ENCODE results near the gene GOLGA8N. TPM values are rescaled to one million over a fixed set of nuclear protein-coding genes. Genes with fewer than 3 reads are reported as not detected.
"Not testable (repeated sequence)": the region's sequence is repeated elsewhere in the genome, so short reads cannot be mapped to it uniquely, and the experiment has no call there.

Gene GOLGA8N
- total and polyA plus RNA-seq, 2 donors (not counting 1 experiment from before 2014, with no cell fraction given): 3.7 to 7.5 TPM

GRCh38 chr15:32562198-32562597 is 31.1 kb upstream of the GOLGA8N start:
- no CpG with 5 or more reads among the region's 6 CpGs for WGBS (ENCODE audit: insufficient coverage)
- not testable (repeated sequence) for H3K9me3 Mint-ChIP-seq (ENCODE audit: insufficient read depth)

DNA sequence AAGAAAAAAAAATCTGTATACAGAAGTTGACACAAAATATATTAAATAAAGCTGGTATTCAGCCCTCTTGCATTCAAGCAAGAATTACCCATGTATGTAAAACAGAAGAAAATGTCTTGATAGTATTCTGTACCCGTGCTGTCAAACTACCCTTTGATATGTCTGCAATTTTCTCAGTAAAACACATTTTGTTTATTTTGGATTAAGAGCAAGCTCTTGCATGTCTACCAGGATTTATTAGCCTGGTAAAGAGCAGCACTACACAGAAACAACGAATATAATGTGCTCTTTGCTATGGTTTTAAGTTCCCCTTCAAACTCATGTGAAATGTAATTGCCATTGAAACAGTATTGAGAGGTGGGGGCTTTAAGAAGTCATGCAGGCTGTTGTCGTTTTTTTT is 24.3 kb upstream of the GOLGA8N start:
- H4K20me1 ChIP-seq (ENCODE audit: control insufficient read depth, insufficient read depth, low read length, poor library complexity, severe bottlenecking); H3K27ac Mint-ChIP-seq; H3K36me3 ChIP-seq (replicated peaks in 1 of 2; ENCODE audit: control extremely low read depth in 1 of 2, control insufficient read depth in 1 of 2, extremely low read depth in 1 of 2, insufficient read depth in 2 of 2, low read length in 1 of 2); intact Hi-C loops (cut with micrococcal nuclease); H3K4me1 ChIP-seq (ENCODE audit: control insufficient read depth in 2 of 2, insufficient read depth in 2 of 2, low read length in 2 of 2); H3K4me1 Mint-ChIP-seq; CTCF ChIA-PET; H3K27ac ChIP-seq (ENCODE audit: low read length in 2 of 2); H3K9ac ChIP-seq (ENCODE audit: low read length); H3K4me3 ChIP-seq (ENCODE audit: control extremely low read depth in 1 of 5, extremely low read depth in 1 of 5, insufficient read depth in 1 of 5, low read depth in 2 of 5, low read length in 4 of 5); H3K9me3 ChIP-seq (ENCODE audit: control extremely low read depth in 1 of 3, control insufficient read depth in 2 of 3, insufficient read depth in 1 of 3, low read length in 2 of 3); H3K79me2 ChIP-seq (ENCODE audit: control insufficient read depth, insufficient read depth, low read length); H3K27me3 Mint-ChIP-seq; ATAC-seq (ENCODE audit: low read depth); H3K4me2 ChIP-seq (replicated peaks; ENCODE audit: low read depth, low read length, poor library complexity, severe bottlenecking); DNase-seq; H3K27me3 ChIP-seq (replicated peaks in 1 of 4; ENCODE audit: control extremely low read depth in 1 of 4, control insufficient read depth in 3 of 4, insufficient read depth in 4 of 4, low read length in 3 of 4); H3K4me3 Mint-ChIP-seq; H2AFZ ChIP-seq (ENCODE audit: insufficient read depth, low read depth, low read length, poor library complexity, severe bottlenecking); H3K9me3 Mint-ChIP-seq (ENCODE audit: insufficient read depth); POLR2A ChIA-PET: not testable (repeated sequence)
- no CpG with 5 or more reads among the region's 3 CpGs for WGBS (ENCODE audit: insufficient coverage)

More at GRCh38 chr15:32562198-32562597, 31.1 kb upstream of the GOLGA8N start:
- H3K27ac ChIP-seq (ENCODE audit: low read length in 2 of 2); H3K4me1 Mint-ChIP-seq; H3K9me3 ChIP-seq (ENCODE audit: control extremely low read depth in 1 of 3, control insufficient read depth in 2 of 3, insufficient read depth in 1 of 3, low read length in 2 of 3); DNase-seq; ATAC-seq (ENCODE audit: low read depth); POLR2A ChIA-PET; CTCF ChIA-PET; H3K4me3 ChIP-seq (ENCODE audit: control extremely low read depth in 1 of 5, extremely low read depth in 1 of 5, insufficient read depth in 1 of 5, low read depth in 2 of 5, low read length in 4 of 5); H2AFZ ChIP-seq (ENCODE audit: insufficient read depth, low read depth, low read length, poor library complexity, severe bottlenecking); H3K4me2 ChIP-seq (replicated peaks; ENCODE audit: low read depth, low read length, poor library complexity, severe bottlenecking); H3K27me3 ChIP-seq (replicated peaks in 1 of 4; ENCODE audit: control extremely low read depth in 1 of 4, control insufficient read depth in 3 of 4, insufficient read depth in 4 of 4, low read length in 3 of 4); H3K79me2 ChIP-seq (ENCODE audit: control insufficient read depth, insufficient read depth, low read length); H3K36me3 ChIP-seq (replicated peaks in 1 of 2; ENCODE audit: control extremely low read depth in 1 of 2, control insufficient read depth in 1 of 2, extremely low read depth in 1 of 2, insufficient read depth in 2 of 2, low read length in 1 of 2); H3K9ac ChIP-seq (ENCODE audit: low read length); H3K27ac Mint-ChIP-seq; H3K4me3 Mint-ChIP-seq; H3K27me3 Mint-ChIP-seq; H3K4me1 ChIP-seq (ENCODE audit: control insufficient read depth in 2 of 2, insufficient read depth in 2 of 2, low read length in 2 of 2); intact Hi-C loops (cut with micrococcal nuclease); H4K20me1 ChIP-seq (ENCODE audit: control insufficient read depth, insufficient read depth, low read length, poor library complexity, severe bottlenecking): not testable (repeated sequence)

DNA sequence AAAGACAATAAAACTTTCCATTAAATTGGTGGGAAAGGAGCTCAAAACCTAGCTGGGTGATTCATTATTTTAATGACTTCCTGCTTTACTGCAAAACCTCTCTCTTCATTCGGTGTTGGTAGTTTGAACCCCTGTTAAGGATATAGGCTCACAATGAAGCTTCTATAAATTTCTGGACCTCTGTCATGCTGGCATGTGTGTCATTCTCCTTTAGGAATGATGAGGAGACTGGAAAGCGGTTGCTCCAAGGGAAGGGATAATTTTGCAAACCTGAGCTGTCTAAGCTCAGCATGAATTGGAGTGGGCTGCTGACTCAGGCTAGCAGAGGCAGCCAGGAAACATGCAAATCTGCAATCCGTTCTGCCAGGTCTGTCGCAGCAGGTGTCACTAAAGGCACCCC is 14.8 kb upstream of the GOLGA8N start:
- Mint-ChIP-seq H3K4me3 (peak overlapping the region; percentile 71), H3K27ac (peak overlapping the region; percentile 47)
- CTCF ChIA-PET; H3K27me3 Mint-ChIP-seq; H3K9me3 ChIP-seq (ENCODE audit: control extremely low read depth in 1 of 3, control insufficient read depth in 2 of 3, insufficient read depth in 1 of 3, low read length in 2 of 3); ATAC-seq (ENCODE audit: low read depth); DNase-seq; H3K4me1 ChIP-seq (ENCODE audit: control insufficient read depth in 2 of 2, insufficient read depth in 2 of 2, low read length in 2 of 2); H3K9ac ChIP-seq (ENCODE audit: low read length); H2AFZ ChIP-seq (ENCODE audit: insufficient read depth, low read depth, low read length, poor library complexity, severe bottlenecking); H3K4me2 ChIP-seq (replicated peaks; ENCODE audit: low read depth, low read length, poor library complexity, severe bottlenecking); H3K9me3 Mint-ChIP-seq (ENCODE audit: insufficient read depth); intact Hi-C loops (cut with micrococcal nuclease); H4K20me1 ChIP-seq (ENCODE audit: control insufficient read depth, insufficient read depth, low read length, poor library complexity, severe bottlenecking); H3K27ac ChIP-seq (ENCODE audit: low read length in 2 of 2); H3K79me2 ChIP-seq (ENCODE audit: control insufficient read depth, insufficient read depth, low read length); H3K36me3 ChIP-seq (replicated peaks in 1 of 2; ENCODE audit: control extremely low read depth in 1 of 2, control insufficient read depth in 1 of 2, extremely low read depth in 1 of 2, insufficient read depth in 2 of 2, low read length in 1 of 2); POLR2A ChIA-PET; H3K4me1 Mint-ChIP-seq; H3K4me3 ChIP-seq (ENCODE audit: control extremely low read depth in 1 of 5, extremely low read depth in 1 of 5, insufficient read depth in 1 of 5, low read depth in 2 of 5, low read length in 4 of 5); H3K27me3 ChIP-seq (replicated peaks in 1 of 4; ENCODE audit: control extremely low read depth in 1 of 4, control insufficient read depth in 3 of 4, insufficient read depth in 4 of 4, low read length in 3 of 4): not testable (repeated sequence)
- no CpG with 5 or more reads among the region's 4 CpGs for WGBS (ENCODE audit: insufficient coverage)

DNA sequence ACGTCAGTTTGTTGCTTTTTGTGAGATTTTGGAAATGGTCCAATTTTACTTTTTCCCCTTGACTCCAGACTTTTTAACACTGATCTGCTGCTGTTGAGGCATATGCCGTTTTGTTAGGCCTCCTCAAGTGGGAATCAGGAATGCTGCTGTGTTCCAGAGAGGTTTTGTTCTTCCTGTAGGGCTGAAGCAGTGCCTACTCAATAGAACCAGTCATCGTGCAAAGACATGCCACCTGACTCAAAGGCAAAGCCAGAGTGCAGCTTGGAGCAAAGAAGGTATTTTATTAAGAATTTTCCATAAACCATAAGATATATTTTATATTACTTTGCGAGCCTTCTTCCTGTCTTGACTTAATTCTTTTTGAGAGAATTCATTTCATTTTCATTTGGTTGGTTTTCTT is 7.4 kb upstream of the GOLGA8N start:
- H3K27ac ChIP-seq (ENCODE audit: low read length in 2 of 2); H2AFZ ChIP-seq (ENCODE audit: insufficient read depth, low read depth, low read length, poor library complexity, severe bottlenecking); H3K9me3 ChIP-seq (ENCODE audit: control extremely low read depth in 1 of 3, control insufficient read depth in 2 of 3, insufficient read depth in 1 of 3, low read length in 2 of 3); POLR2A ChIA-PET; H3K9me3 Mint-ChIP-seq (ENCODE audit: insufficient read depth); H3K36me3 ChIP-seq (replicated peaks in 1 of 2; ENCODE audit: control extremely low read depth in 1 of 2, control insufficient read depth in 1 of 2, extremely low read depth in 1 of 2, insufficient read depth in 2 of 2, low read length in 1 of 2); H3K4me1 ChIP-seq (ENCODE audit: control insufficient read depth in 2 of 2, insufficient read depth in 2 of 2, low read length in 2 of 2); H3K27me3 Mint-ChIP-seq; H3K4me3 Mint-ChIP-seq; intact Hi-C loops (cut with micrococcal nuclease); H3K79me2 ChIP-seq (ENCODE audit: control insufficient read depth, insufficient read depth, low read length); ATAC-seq (ENCODE audit: low read depth); H3K27me3 ChIP-seq (replicated peaks in 1 of 4; ENCODE audit: control extremely low read depth in 1 of 4, control insufficient read depth in 3 of 4, insufficient read depth in 4 of 4, low read length in 3 of 4); H4K20me1 ChIP-seq (ENCODE audit: control insufficient read depth, insufficient read depth, low read length, poor library complexity, severe bottlenecking); H3K9ac ChIP-seq (ENCODE audit: low read length); H3K4me3 ChIP-seq (ENCODE audit: control extremely low read depth in 1 of 5, extremely low read depth in 1 of 5, insufficient read depth in 1 of 5, low read depth in 2 of 5, low read length in 4 of 5); H3K4me2 ChIP-seq (replicated peaks; ENCODE audit: low read depth, low read length, poor library complexity, severe bottlenecking); H3K27ac Mint-ChIP-seq; H3K4me1 Mint-ChIP-seq; DNase-seq; CTCF ChIA-PET: not testable (repeated sequence)
- WGBS (ENCODE audit: insufficient coverage): no CpG with 5 or more reads among the region's 4 CpGs

Measured in B cell (primary cell).